Fibroblast of lung (primary cell): ENCODE measurements around the gene CLIP2. TPM values are rescaled to one million over a fixed set of nuclear protein-coding genes. Genes with fewer than 3 reads are reported as not detected.

Source experiments
- DNase-seq, 2 donors: peaks; one replicate each; pipeline versions ENCODE4 v3.0.0 to v3.0.0-alpha.2; 2010; ENCODE audit warnings: low read depth in 2 of 2
- H2AFZ ChIP-seq: 2 replicates; pipeline ENCODE4 v1.5.1; 2012; ENCODE audit warnings: low read length, control low read depth, inconsistent platforms
- H3K27ac ChIP-seq: 2 replicates; pipeline ENCODE4 v1.5.1; 2011; ENCODE audit warnings: low read length, control low read depth; ENCODE audit not compliant: insufficient read depth
- H3K27me3 ChIP-seq: 2 replicates; pipeline ENCODE4 v1.5.1; 2011; ENCODE audit warnings: mild to moderate bottlenecking, low read length; ENCODE audit not compliant: control insufficient read depth, insufficient read depth
- H3K36me3 ChIP-seq: 2 replicates; pipeline ENCODE4 v1.5.1; 2011; ENCODE audit warnings: low read length; ENCODE audit not compliant: control insufficient read depth, insufficient read depth
- H3K4me1 ChIP-seq: 2 replicates; pipeline ENCODE4 v1.5.1; 2011; ENCODE audit warnings: low read length; ENCODE audit not compliant: control insufficient read depth, insufficient read depth; ENCODE audit errors: extremely low read depth
- H3K4me2 ChIP-seq: 2 replicates; pipeline ENCODE4 v1.5.1; 2011; ENCODE audit warnings: low read length, control low read depth; ENCODE audit not compliant: insufficient read depth; ENCODE audit errors: extremely low read depth
- H3K4me3 ChIP-seq, 4 experiments: fragments of 200-600 bp in 1 of 4; sonication (generic) in 1 of 4; replicated peaks in 1 of 4; 2 replicates each; pipeline ENCODE4 v1.5.1; 2011 to 2016; ENCODE audit warnings: low read length in 4 of 4, low read depth in 3 of 4, mild to moderate bottlenecking in 3 of 4, control low read depth in 2 of 4, inconsistent platforms in 1 of 4, mixed read lengths in 1 of 4; ENCODE audit not compliant: insufficient read depth in 1 of 4; ENCODE audit errors: control extremely low read depth in 1 of 4
- H3K79me2 ChIP-seq: 2 replicates; pipeline ENCODE4 v1.5.1; 2012; ENCODE audit warnings: mild to moderate bottlenecking, low read length, inconsistent platforms; ENCODE audit not compliant: control insufficient read depth, insufficient read depth
- H3K9ac ChIP-seq: 2 replicates; pipeline ENCODE4 v1.5.1; 2011; ENCODE audit warnings: mild to moderate bottlenecking, low read length, control low read depth; ENCODE audit not compliant: insufficient read depth
- H3K9me3 ChIP-seq: 2 replicates; pipeline ENCODE4 v1.5.1; 2012; ENCODE audit warnings: low read depth, low read length; ENCODE audit not compliant: control insufficient read depth, insufficient read depth
- H4K20me1 ChIP-seq: 2 replicates; pipeline ENCODE4 v1.5.1; 2011; ENCODE audit warnings: low read length; ENCODE audit not compliant: control insufficient read depth, insufficient read depth; ENCODE audit errors: extremely low read depth
- CTCF ChIP-seq, 2 donors: IDR thresholded peaks in 1 of 2; conservative IDR thresholded peaks in 1 of 2; 1 replicate in 1 of 2; 2 replicates in 1 of 2; pipeline ENCODE4 v1.5.1; 2011 to 2012; ENCODE audit warnings: low read length in 2 of 2, control low read depth in 1 of 2, inconsistent platforms in 1 of 2, low read depth in 1 of 2, mild to moderate bottlenecking in 1 of 2
- EZH2 ChIP-seq: IDR thresholded peaks from 2 replicates; pipeline ENCODE4 v1.5.1; 2012; ENCODE audit warnings: low read length, control low read depth, mild to moderate bottlenecking; ENCODE audit errors: missing control alignments
- polyA plus RNA-seq, 2 donors: library from polyadenylated mRNA; depleted of rRNA in 1 of 2; stranded (reverse) in 1 of 2; unstranded in 1 of 2; fragments of >200 nt; gene quantifications; 2 replicates each; pipeline ENCODE4 v1.2.1, GENCODE V29; 2011 to 2012; ENCODE audit warnings: missing spikeins in 1 of 2
- total RNA-seq: library from RNA; depleted of rRNA; stranded (reverse); fragments of >200 nt; gene quantifications from 2 replicates; pipeline ENCODE4 v1.2.1, GENCODE V29; 2014

CLIP2 gene
- total and polyA plus RNA-seq, 2 donors (not counting 1 experiment from before 2014, with no cell fraction given) = 13.1 to 77.8 TPM

- Histone ChIP-seq H2AFZ (no peak overlapping the region), H3K36me3 (peaks cover 15% of the 10 kb centered on the region), H3K4me1 (no peaks in the 10 kb centered on the region), H3K9ac (no peak overlapping the region), H3K9me3 (no peaks in the 10 kb centered on the region), H3K27me3 (no peaks in the 10 kb centered on the region), H3K79me2 (no peaks in the 10 kb centered on the region), H3K4me2 (no peak overlapping the region), H3K27ac (no peak overlapping the region), H3K4me3 (no peak overlapping the region), H4K20me1 (no peaks in the 10 kb centered on the region)
- DNase-seq = no peak
- TF ChIP-seq EZH2 (no peak), CTCF (conservative IDR thresholded peaks at IDR 0.05 in 1 of 2, IDR thresholded peaks at IDR 0.05 in 1 of 2; ENCODE audit: low read depth in 1 of 2, low read length in 2 of 2) (no peak)
These were observed 115.1 kb downstream of the CLIP2 start for GRCh38 chr7:74404388-74404700.

- H4K20me1 ChIP-seq = no peaks in the 10 kb centered on the region
- no peak overlapping the region for H3K9ac ChIP-seq
- peaks cover 15% of the 10 kb centered on the region for H3K36me3 ChIP-seq
- no peaks in the 10 kb centered on the region for H3K79me2 ChIP-seq
- DNase-seq = no peak
- no peaks in the 10 kb centered on the region for H3K4me1 ChIP-seq
- TF ChIP-seq CTCF (conservative IDR thresholded peaks at IDR 0.05 in 1 of 2, IDR thresholded peaks at IDR 0.05 in 1 of 2; ENCODE audit: low read depth in 1 of 2, low read length in 2 of 2) (no peak), EZH2 (no peak)
- H3K27me3 ChIP-seq = no peaks in the 10 kb centered on the region
- no peak overlapping the region for H3K4me3 ChIP-seq
- H2AFZ ChIP-seq = no peak overlapping the region
- H3K9me3 ChIP-seq = no peaks in the 10 kb centered on the region
- H3K27ac ChIP-seq = no peak overlapping the region
- H3K4me2 ChIP-seq = no peak overlapping the region
These were observed 115.5 kb downstream of the CLIP2 start for GRCh38 chr7:74404741-74405140.

- H3K4me1 ChIP-seq = no peaks in the 10 kb centered on the region
- no peak overlapping the region for H3K9ac ChIP-seq
- H3K36me3 ChIP-seq = peaks cover 12% of the 10 kb centered on the region
- no peaks in the 10 kb centered on the region for H3K9me3 ChIP-seq
- H3K4me3 ChIP-seq = no peak overlapping the region
- H3K4me2 ChIP-seq = no peak overlapping the region
- H4K20me1 ChIP-seq = no peaks in the 10 kb centered on the region
- H3K27ac ChIP-seq = no peak overlapping the region
- no peak overlapping the region for H2AFZ ChIP-seq
- H3K27me3 ChIP-seq = no peaks in the 10 kb centered on the region
- peak in 1 of 2 donors; percentile 45 for TF ChIP-seq CTCF (conservative IDR thresholded peaks at IDR 0.05 in 1 of 2, IDR thresholded peaks at IDR 0.05 in 1 of 2; ENCODE audit: low read depth in 1 of 2, low read length in 2 of 2)
- no peak for TF ChIP-seq EZH2
- H3K79me2 ChIP-seq = no peaks in the 10 kb centered on the region
- DNase-seq = no peak
These were observed 116.1 kb downstream of the CLIP2 start for GRCh38 chr7:74405191-74405898.
